CD4-positive, alpha-beta T cell treated with Interleukin-17A for 1 hour (primary cell): ENCODE data around the gene ZNF579.
"Not testable (repeated sequence)": the region's sequence is repeated elsewhere in the genome, so short reads cannot be mapped to it uniquely, and the experiment has no call there.

ENCODE experiments used
- DNase-seq: peaks from one replicate; pipeline ENCODE4 v3.0.0-alpha.2; 2020

ZNF579 gene

DNA sequence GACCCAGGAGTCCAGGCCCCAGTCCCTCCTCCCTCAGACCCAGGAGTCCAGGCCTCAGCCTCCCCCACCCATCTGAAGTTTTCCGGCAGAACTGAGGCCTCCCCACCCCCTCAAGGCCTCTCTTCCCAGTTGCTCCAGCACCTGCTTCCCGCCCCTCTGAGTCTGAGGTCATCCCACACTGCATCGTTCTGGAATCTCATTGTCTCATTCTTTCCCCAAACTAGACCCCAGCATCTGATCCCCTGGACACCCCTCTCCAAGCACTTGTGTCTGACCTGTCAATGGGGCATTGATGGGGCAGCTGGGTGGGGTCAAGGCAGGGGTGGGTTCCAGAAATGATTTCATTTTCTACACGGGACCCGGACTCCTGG, 42.9 kb downstream of the ZNF579 start:
- no peak for DNase-seq

- DNase-seq = no peak
Measured at GRCh38 chr19:55536951-55537740, 43.5 kb downstream of the ZNF579 start, which contains the start of gene SBK2. Gene SBK2, minus strand, starts transcription at chr19:55537133. Its CDS starts 839 bp downstream, at chr19:55536294.

DNA sequence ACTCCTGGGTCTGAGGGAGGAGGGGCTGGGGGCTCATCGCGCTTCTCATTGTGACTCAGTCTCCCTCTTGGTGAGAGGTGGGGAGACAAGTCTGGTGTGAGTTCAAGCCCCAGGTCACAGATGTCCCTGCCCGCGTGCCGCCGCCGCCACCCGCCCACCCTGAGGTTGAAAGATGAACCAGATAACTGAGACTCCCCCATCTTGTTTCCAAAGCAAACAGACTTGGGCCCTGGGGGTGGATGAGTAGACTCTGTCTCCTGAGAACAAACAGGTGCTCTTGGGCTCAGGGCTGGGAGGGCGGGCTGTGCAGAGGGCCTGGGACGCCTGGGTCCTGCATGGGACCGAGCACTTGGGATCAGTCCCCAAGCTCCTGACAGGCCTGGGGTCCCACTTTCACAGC, 44.3 kb downstream of the ZNF579 start:
- no peak for DNase-seq

DNA sequence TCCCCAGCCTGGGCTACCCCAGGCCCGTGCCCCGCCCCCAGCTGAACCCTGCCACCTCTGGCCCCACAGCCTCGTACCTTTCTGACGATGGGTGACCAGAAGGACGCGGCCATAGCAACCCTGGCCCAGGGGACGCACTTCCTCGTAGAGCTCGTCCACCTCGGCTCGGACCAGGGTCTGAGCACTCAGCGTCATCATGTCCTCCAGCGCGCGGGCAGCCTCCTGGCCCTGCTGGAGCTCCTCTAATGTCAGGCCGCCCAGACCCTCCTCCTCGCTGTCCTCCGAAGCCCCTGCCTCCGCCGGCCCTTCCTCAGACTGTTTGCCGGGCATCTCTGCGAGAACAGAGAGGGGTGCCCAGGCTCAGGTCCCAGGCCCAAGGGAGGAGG, 44.7 kb downstream of the ZNF579 start:
- DNase-seq = no peak

DNA sequence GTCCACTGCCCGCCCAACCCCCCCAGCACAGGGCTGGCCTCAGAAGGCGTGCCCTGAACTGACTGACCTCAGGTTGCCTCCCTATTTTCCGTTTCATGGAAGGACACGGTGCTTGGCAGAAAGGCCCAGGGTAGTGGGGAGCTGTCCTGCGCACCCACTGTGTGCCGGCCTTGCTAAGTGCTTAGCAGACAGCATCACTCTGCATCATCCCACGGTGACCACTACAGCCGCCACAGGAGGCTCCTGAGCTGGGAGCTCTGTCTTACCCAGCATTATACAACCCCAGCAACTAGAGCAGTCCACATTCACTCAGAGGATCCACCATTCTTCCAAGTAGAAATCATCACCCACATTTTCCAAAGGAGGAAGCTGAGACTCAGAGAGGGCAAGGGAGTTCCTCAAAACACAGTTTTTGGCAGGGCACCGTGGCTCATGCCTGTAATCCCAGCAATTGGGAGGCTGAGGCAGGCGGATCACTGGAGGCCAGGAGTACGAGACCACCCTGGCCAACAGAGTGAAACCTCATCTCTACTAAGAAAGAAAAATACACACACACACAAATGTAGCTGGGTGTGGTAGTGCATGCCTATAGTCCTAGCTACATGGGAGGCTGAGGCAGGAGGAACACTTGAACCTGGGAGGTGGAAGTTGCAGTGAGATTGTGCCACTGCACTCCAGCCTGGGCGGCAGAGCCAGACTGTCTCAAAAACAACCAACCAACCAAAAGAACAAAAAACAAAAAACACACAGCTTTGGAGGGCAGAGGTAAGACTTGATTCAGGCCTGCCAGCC, 45.3 kb downstream of the ZNF579 start:
- DNase-seq = no peak

DNA sequence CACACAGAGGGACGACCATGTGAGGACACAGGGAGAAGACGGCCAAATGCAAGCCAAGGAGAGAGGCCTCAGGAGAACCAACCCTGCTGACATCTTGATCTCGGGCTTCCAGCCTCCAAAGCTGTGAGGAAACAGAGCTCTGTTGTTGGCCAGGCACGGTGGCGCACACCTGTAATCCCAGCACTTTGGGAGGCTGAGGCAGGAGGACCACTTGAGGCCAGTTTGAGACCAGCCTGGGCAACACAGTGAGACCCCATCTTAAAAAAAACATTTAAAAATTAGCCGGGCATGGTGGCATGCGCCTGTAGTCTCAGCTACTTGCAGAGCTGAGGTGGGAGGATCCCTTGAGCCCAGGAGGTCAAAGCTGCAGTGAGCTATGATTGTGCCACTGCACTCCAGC, 46.4 kb downstream of the ZNF579 start:
- DNase-seq = not testable (repeated sequence)

DNA sequence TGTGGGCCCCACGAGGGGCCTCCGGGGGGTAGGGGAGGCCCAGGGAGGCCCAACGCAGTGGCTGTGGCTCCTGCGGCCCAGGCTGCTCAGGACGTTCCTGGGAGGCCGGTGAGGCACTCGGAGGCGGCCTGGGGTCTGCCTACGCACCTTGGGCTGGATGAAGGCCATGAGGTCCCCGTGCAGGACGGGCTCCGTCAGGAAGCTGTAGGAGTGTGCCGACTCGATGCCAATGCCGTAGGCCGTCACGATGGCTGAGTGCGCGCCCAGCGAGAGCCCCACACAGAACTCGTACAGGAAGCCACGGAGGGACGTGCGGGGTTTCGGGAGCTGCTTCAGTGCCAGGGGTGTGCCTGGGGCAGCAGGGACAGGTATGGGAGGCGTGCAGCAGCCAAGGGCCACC, 49.7 kb downstream of the ZNF579 start:
- no peak for DNase-seq

GRCh38 chr19:55529636-55530234, 50.9 kb downstream of the ZNF579 start:
- no peak for DNase-seq

DNA sequence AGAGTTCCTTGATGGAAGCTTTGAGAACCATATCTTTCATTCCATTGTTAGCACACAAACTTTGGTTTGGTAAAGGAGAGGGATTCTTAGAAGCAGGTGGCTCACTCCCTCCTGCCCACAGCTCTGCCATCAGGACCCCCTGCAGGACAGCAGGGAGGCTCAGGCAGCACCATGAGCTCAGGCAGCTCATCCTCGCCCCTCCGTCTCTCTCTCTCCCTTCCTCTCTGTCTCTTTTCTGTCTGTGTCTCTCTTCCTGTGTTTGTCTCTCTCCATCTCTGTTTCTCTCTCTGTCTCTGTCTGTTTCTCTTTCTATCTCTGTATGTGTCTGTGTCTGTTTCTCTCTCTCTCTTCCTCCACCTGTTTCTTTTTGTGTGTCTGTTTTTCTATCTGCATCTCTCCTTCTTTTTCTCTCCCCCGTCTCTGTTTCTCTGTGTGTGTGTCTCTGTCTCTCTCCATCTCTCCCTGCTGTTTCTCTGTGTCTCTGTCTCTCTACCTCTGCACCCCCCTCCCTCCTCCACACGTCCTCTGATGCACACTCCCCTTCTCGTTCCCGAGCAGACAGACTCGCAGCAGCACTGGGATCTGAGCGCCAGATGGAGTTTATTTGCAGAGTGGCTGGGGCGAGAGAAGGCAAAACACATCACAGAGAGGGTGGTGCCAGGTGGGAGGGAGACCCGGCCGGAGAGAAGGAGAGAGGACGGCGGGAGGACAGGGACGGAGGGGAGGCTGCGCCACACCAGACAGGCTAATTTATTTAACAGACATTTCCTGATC, 52.4 kb downstream of the ZNF579 start:
- DNase-seq = no peak

DNA sequence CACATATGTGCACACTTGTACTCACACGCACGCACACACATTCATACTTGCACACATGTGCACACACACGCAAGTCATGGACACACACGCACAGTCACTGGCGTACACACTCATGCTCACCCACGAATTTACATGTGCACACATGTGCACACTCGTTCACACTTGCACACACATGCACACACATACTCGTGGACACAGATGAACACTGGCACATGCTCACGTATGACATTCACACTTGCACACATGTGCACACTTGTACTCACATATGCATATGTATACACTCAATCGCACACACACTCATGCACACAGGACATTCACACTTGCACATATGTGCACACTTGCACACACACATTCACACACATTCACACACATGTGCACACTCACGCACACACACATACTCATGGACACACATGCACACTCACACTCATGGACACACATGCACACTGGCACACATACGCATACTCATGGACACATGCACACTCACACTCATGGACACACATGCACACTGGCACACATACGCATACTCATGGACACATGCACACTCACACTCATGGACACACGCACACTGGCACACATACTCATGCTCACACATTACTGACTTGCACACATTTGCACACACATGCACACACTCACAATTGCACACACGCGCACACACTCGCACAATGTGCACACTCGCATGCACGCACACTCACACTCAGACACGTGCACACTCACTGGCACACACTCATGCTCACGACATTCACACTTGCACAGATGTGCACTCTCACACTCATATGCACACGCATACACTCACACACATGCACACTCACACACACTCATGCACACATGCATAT, 53.2 kb downstream of the ZNF579 start:
- no peak for DNase-seq
